AG04450 (cell line): ENCODE results near the gene LIN52. TPM values are rescaled to one million over a fixed set of nuclear protein-coding genes. Genes with fewer than 3 reads are reported as not detected.

Experiments
- CTCF ChIA-PET: fragments of 300-600, 350-600 bp; formaldehyde crosslinking; extraction: SDS; loops from one replicate; lab custom pipeline; 2022; ENCODE audit warnings: antibody characterized with exemption, inconsistent platforms; lab: Charles Lee
- POLR2A ChIA-PET: fragments of 350-600 bp; formaldehyde crosslinking; extraction: SDS; loops from one replicate; lab custom pipeline; 2021; ENCODE audit warnings: antibody characterized with exemption, inconsistent platforms; lab: Yijun Ruan, JAX
- DNase-seq: peaks from one replicate; pipeline ENCODE4 v3.0.0-alpha.2; 2011; ENCODE audit warnings: low read depth, low spot score
- H3K27ac ChIP-seq: one replicate; pipeline ENCODE4 v1.5.1; 2012; ENCODE audit warnings: low read depth, low read length, control low read depth
- H3K27me3 ChIP-seq: one replicate; pipeline ENCODE4 v1.6.0; 2012; ENCODE audit warnings: low read length; ENCODE audit not compliant: control insufficient read depth, insufficient read depth
- H3K4me3 ChIP-seq: 2 replicates; pipeline ENCODE4 v1.5.1; 2011; ENCODE audit warnings: mild to moderate bottlenecking, low read depth, low read length, control low read depth
- H3K9me3 ChIP-seq: 2 replicates; pipeline ENCODE4 v1.5.1; 2012; ENCODE audit warnings: low read length; ENCODE audit not compliant: control insufficient read depth, insufficient read depth
- CTCF ChIP-seq: IDR thresholded peaks from 2 replicates; pipeline ENCODE4 v1.5.1; 2011; ENCODE audit warnings: low read depth, low read length, control low read depth, inconsistent platforms
- polyA plus RNA-seq: library from polyadenylated mRNA; depleted of rRNA; stranded (reverse); fragments of >200 nt; gene quantifications from 2 replicates; pipeline ENCODE4 v1.2.3, GENCODE V29; 2011

Gene LIN52
- polyA plus RNA-seq, 1 experiment = 10.6 TPM

- Histone ChIP-seq H3K4me3 (no peak overlapping the region), H3K27ac (no peak overlapping the region), H3K27me3 (no peaks in the 10 kb centered on the region), H3K9me3 (no peaks in the 10 kb centered on the region)
- POLR2A ChIA-PET = no interaction called here
- no peak for DNase-seq
- no peak for TF ChIP-seq CTCF
- CTCF ChIA-PET = interaction anchor here (0.6 kb wide), 1 partner anchor 865 kb away, joined by 3 read pairs; no protein-coding TSS in a partner anchor
Observed at GRCh38 chr14:74045522-74045921, 39.2 kb upstream of the LIN52 start.

- H3K4me3 ChIP-seq = no peak overlapping the region
- peak; percentile 37 for TF ChIP-seq CTCF
- H3K27me3 ChIP-seq = no peaks in the 10 kb centered on the region
- H3K27ac ChIP-seq = no peak overlapping the region
- no peaks in the 10 kb centered on the region for H3K9me3 ChIP-seq
- CTCF ChIA-PET = interaction anchor here (0.7 to 1.6 kb wide), 3 partner anchors 9 to 135 kb away, joined by 3 to 4 read pairs (median 4); no protein-coding TSS in a partner anchor
- DNase-seq = no peak
- POLR2A ChIA-PET = no interaction called here
Observed at GRCh38 chr14:74048281-74048680, 36.5 kb upstream of the LIN52 start.

- H3K27ac ChIP-seq = no peak overlapping the region
- no peaks in the 10 kb centered on the region for H3K9me3 ChIP-seq
- no peak for DNase-seq
- no peaks in the 10 kb centered on the region for H3K27me3 ChIP-seq
- ChIA-PET POLR2A (no interaction called here), CTCF (interaction anchor here (0.7 kb wide), 1 partner anchor 262 kb away, joined by 3 read pairs; no protein-coding TSS in a partner anchor)
- no peak overlapping the region for H3K4me3 ChIP-seq
- TF ChIP-seq CTCF = no peak
Observed at GRCh38 chr14:74049876-74050495, 34.8 kb upstream of the LIN52 start.

- Histone ChIP-seq H3K9me3 (no peaks in the 10 kb centered on the region), H3K27me3 (no peaks in the 10 kb centered on the region), H3K27ac (no peak overlapping the region), H3K4me3 (no peak overlapping the region)
- POLR2A ChIA-PET = interaction anchor here (0.7 to 1.1 kb wide), 2 partner anchors 44 to 56 kb away, joined by 4 to 5 read pairs; partner anchors contain the start of genes BBOF1 and ENTPD5
- DNase-seq = no peak
- no peak for TF ChIP-seq CTCF
- CTCF ChIA-PET = no interaction called here
Observed at GRCh38 chr14:74062809-74063150, 22.0 kb upstream of the LIN52 start.

GRCh38 chr14:74064426-74064825, 20.3 kb upstream of the LIN52 start:
- ChIA-PET CTCF (no interaction called here), POLR2A (no interaction called here)
- no peak for TF ChIP-seq CTCF
- no peaks in the 10 kb centered on the region for H3K9me3 ChIP-seq
- H3K27me3 ChIP-seq = no peaks in the 10 kb centered on the region
- DNase-seq = no peak
- H3K4me3 ChIP-seq = no peak overlapping the region
- no peak overlapping the region for H3K27ac ChIP-seq
